ENCODE measurements around the gene PNISR. TPM values are rescaled to one million over a fixed set of nuclear protein-coding genes. Genes with fewer than 3 reads are reported as not detected.
"Not testable (repeated sequence)": the region's sequence is repeated elsewhere in the genome, so short reads cannot be mapped to it uniquely, and the experiment has no call there.

PNISR gene, protein sequence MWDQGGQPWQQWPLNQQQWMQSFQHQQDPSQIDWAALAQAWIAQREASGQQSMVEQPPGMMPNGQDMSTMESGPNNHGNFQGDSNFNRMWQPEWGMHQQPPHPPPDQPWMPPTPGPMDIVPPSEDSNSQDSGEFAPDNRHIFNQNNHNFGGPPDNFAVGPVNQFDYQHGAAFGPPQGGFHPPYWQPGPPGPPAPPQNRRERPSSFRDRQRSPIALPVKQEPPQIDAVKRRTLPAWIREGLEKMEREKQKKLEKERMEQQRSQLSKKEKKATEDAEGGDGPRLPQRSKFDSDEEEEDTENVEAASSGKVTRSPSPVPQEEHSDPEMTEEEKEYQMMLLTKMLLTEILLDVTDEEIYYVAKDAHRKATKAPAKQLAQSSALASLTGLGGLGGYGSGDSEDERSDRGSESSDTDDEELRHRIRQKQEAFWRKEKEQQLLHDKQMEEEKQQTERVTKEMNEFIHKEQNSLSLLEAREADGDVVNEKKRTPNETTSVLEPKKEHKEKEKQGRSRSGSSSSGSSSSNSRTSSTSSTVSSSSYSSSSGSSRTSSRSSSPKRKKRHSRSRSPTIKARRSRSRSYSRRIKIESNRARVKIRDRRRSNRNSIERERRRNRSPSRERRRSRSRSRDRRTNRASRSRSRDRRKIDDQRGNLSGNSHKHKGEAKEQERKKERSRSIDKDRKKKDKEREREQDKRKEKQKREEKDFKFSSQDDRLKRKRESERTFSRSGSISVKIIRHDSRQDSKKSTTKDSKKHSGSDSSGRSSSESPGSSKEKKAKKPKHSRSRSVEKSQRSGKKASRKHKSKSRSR
- 366 TPM for polyA plus RNA-seq (2013)

DNA sequence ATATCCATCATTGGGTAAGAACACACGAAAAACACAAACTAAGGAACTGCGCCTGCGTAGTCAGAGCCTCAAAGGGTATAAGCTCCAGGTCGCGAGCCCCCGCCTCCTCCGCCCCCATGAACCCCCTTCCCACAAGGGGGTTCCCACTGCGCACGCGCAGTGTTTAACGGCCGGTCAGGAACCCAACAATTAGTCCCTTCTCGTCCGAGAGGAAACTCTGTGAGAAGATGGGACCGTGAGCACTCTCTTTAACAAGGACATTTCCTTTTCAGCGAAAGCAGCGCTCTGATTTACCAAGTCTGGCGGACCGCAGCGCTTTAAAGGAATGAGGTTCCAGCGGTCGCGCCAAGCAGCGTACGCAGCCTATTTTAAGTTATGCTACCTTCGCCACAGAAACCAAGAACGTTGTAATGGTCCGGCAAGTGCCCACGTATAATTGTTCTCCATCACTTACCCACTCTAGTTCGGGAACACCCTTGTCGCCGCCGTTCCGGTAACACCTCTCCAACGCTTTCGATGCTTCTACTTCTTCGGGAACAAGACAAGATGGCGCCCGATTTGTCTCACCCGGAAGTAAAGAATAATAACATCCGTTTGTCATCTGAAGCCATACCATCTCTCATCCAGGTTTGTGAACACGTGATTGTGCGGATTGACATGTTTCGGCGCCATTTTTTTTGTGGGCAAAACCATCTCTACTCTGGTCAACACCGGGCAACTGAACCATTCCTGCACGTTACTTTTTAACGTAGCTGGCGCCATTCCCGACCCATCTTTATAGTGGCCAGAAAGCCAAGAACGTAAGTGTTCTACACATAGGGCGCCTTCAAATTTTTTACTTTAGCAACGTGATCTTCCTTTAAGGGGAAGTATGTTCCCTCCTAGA is at the start of gene PNISR:
Gene PNISR, minus strand, starts transcription at position 548 of the 886 bp plus-strand sequence. CDS start 10,649 bp downstream, outside the sequence.
- WGBS (ENCODE audit: insufficient coverage): 0% methylated on average over 50 of the region's 53 CpGs
- Histone ChIP-seq H3K4me1 (ENCODE audit: control extremely low read depth in 1 of 4, control insufficient read depth in 4 of 4, insufficient read depth in 4 of 4, low read length in 3 of 4) (peaks cover 15 to 38% (median 27%) of the 10 kb centered on the region in 4 experiments), H3K4me3 (ENCODE audit: control insufficient read depth in 1 of 7, extremely low read depth in 1 of 7, insufficient read depth in 4 of 7, low read depth in 2 of 7, low read length in 6 of 7) (peak within 1 kb of the TSS; percentile 81 to 99 (median 91)), H3K27me3 (replicated peaks in 2 of 5; ENCODE audit: control insufficient read depth in 4 of 5, insufficient read depth in 5 of 5, low read length in 4 of 5) (no peaks in the 10 kb centered on the region), H3K36me3 (ENCODE audit: control insufficient read depth in 4 of 4, insufficient read depth in 4 of 4, low read length in 3 of 4) (peaks cover 0 to 25% (median 4%) of the 10 kb centered on the region in 4 experiments), H3K9me3 (ENCODE audit: control extremely low read depth in 1 of 5, control insufficient read depth in 4 of 5, insufficient read depth in 2 of 5, low read depth in 1 of 5, low read length in 4 of 5) (no peaks in the 10 kb centered on the region), H3K27ac (ENCODE audit: insufficient read depth in 1 of 2, low read depth in 1 of 2, low read length in 2 of 2, poor library complexity in 1 of 2, severe bottlenecking in 2 of 2) (peak within 1 kb of the TSS; percentile 97 to 98)
- ChIA-PET POLR2A (interaction anchor here (1.2 to 1.6 kb wide), 2 partner anchors 29 to 95 kb away, joined by 3 read pairs; no protein-coding TSS in a partner anchor), CTCF (interaction anchor here (0.6 to 1.7 kb wide), 9 partner anchors 8 to 142 kb away, joined by 3 to 9 read pairs (median 5); no protein-coding TSS in a partner anchor)
- DNase-seq: peak; percentile 99

DNA sequence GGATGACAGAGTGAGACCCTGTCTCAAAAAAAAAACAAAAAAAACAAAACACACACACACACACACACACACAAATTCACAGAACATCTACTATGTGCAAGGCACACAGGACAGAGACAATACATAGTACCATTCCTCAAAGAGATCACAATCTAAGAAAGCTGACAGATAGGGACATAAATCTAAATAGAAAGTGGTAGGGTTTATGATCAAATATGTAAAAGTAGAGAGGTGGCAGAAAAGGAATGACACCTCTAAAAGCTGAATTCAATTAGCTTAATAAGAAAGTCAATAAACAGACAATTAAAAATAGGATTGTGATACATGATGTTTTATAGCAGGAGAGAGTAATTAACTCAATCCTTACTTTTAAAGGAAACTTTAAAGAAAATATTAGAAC is 48.6 kb upstream of the PNISR start:
- H3K9me3 ChIP-seq (ENCODE audit: control extremely low read depth in 1 of 5, control insufficient read depth in 4 of 5, insufficient read depth in 2 of 5, low read depth in 1 of 5, low read length in 4 of 5): no peaks in the 10 kb centered on the region
- peaks cover 0 to 8% (median 4%) of the 10 kb centered on the region in 4 experiments for H3K36me3 ChIP-seq (ENCODE audit: control insufficient read depth in 4 of 4, insufficient read depth in 4 of 4, low read length in 3 of 4)
- ChIA-PET CTCF (interaction anchor here (1.1 kb wide), 1 partner anchor 65 kb away, joined by 3 read pairs; no protein-coding TSS in a partner anchor), POLR2A (interaction anchor here (0.6 kb wide), 1 partner anchor 44 kb away, joined by 3 read pairs; no protein-coding TSS in a partner anchor)
- no peak overlapping the region for H3K27ac ChIP-seq (ENCODE audit: insufficient read depth in 1 of 2, low read depth in 1 of 2, low read length in 2 of 2, poor library complexity in 1 of 2, severe bottlenecking in 2 of 2)
- H3K4me3 ChIP-seq (ENCODE audit: control insufficient read depth in 1 of 7, extremely low read depth in 1 of 7, insufficient read depth in 4 of 7, low read depth in 2 of 7, low read length in 6 of 7): no peak overlapping the region
- no peaks in the 10 kb centered on the region for H3K4me1 ChIP-seq (ENCODE audit: control extremely low read depth in 1 of 4, control insufficient read depth in 4 of 4, insufficient read depth in 4 of 4, low read length in 3 of 4)
- DNase-seq: no peak
- no peaks in the 10 kb centered on the region for H3K27me3 ChIP-seq (replicated peaks in 2 of 5; ENCODE audit: control insufficient read depth in 4 of 5, insufficient read depth in 5 of 5, low read length in 4 of 5)

DNA sequence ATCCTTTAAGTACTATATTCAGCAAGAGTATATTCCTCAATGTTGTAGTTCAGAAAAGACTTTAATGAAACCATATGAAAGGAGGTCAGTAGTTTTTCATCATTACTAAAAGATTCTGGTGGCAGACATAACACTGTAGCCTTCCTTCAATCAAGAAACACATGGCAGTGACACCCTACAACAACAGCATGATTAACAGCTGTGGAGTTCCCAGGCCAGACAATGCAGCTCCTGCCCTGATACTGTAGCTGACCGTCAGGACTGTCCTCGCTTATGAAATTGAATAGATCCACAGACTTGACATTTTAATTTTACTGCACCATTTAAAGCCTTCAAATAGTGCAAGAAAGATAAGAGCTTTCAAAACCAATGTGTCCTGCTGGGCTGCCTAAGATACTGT is 46.5 kb upstream of the PNISR start:
- Histone ChIP-seq H3K27me3 (replicated peaks in 2 of 5; ENCODE audit: control insufficient read depth in 4 of 5, insufficient read depth in 5 of 5, low read length in 4 of 5) (no peaks in the 10 kb centered on the region), H3K9me3 (ENCODE audit: control extremely low read depth in 1 of 5, control insufficient read depth in 4 of 5, insufficient read depth in 2 of 5, low read depth in 1 of 5, low read length in 4 of 5) (no peaks in the 10 kb centered on the region), H3K27ac (ENCODE audit: insufficient read depth in 1 of 2, low read depth in 1 of 2, low read length in 2 of 2, poor library complexity in 1 of 2, severe bottlenecking in 2 of 2) (no peak overlapping the region), H3K36me3 (ENCODE audit: control insufficient read depth in 4 of 4, insufficient read depth in 4 of 4, low read length in 3 of 4) (peaks cover 2 to 3% (median 2%) of the 10 kb centered on the region in 4 experiments), H3K4me1 (ENCODE audit: control extremely low read depth in 1 of 4, control insufficient read depth in 4 of 4, insufficient read depth in 4 of 4, low read length in 3 of 4) (no peaks in the 10 kb centered on the region), H3K4me3 (ENCODE audit: control insufficient read depth in 1 of 7, extremely low read depth in 1 of 7, insufficient read depth in 4 of 7, low read depth in 2 of 7, low read length in 6 of 7) (no peak overlapping the region)
- no peak for DNase-seq
- ChIA-PET POLR2A (no interaction called here), CTCF (interaction anchor here (0.8 to 1.2 kb wide), 2 partner anchors 10 to 11 kb away, joined by 3 to 4 read pairs; no protein-coding TSS in a partner anchor)
- WGBS (ENCODE audit: insufficient coverage): 91% methylated on average over 2 of the region's 2 CpGs

DNA sequence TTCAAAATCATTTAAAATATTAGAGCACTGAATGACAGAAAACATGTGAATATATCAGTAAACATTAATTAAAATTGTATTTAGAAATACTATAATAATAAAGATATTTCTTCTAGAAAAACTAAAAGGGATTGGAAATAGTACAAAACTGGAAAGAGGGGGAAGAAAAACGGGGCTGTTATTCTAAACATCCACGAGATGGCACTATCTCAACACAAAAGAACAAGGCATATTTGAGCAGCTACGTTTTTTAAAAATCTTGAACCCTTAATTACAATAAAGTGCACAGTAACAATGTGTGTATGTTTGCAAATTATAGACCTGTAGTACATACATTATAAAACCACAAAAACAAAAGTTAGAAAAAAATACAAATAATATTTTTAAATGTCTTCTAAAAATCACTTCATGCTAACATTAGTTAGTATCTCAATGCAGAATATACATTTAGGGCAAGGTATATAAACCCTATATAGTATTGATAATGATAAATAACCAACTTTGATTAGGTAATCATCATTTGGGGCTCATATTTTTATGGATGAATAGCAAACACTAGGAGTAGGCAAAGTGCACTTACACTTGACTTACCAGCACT is 42.5 kb upstream of the PNISR start:
- WGBS (ENCODE audit: insufficient coverage): no CpG with 5 or more reads among the region's 3 CpGs
- DNase-seq: peak; percentile 29 to 47 (median 35)
- CTCF ChIA-PET: interaction anchor here (0.9 to 2.5 kb wide), 5 partner anchors 115 to 355 kb away, joined by 3 to 20 read pairs (median 6); no protein-coding TSS in a partner anchor

DNA sequence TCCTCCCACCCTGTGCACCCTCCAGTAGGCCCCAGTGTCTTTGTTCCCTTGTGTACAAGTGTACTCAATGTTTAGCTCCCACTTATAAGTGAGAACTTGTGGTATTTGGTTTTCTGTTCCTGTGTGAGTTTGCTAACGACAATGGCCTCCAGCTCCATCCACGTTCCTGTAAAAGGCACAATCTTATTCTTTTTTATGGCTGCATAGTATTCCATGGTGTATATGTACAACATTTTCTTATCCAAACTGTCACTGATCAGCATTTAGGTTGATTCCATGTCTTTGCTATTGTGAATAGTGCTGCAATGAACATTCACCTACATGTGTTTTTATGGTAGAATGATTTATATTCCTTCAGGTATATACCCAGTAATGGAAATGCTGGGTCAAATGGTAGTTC is 34.0 kb upstream of the PNISR start:
- not testable (repeated sequence) for H3K36me3 ChIP-seq (ENCODE audit: control insufficient read depth in 4 of 4, insufficient read depth in 4 of 4, low read length in 3 of 4); H3K27me3 ChIP-seq (replicated peaks in 2 of 5; ENCODE audit: control insufficient read depth in 4 of 5, insufficient read depth in 5 of 5, low read length in 4 of 5); H3K4me3 ChIP-seq (ENCODE audit: control insufficient read depth in 1 of 7, extremely low read depth in 1 of 7, insufficient read depth in 4 of 7, low read depth in 2 of 7, low read length in 6 of 7); H3K27ac ChIP-seq (ENCODE audit: insufficient read depth in 1 of 2, low read depth in 1 of 2, low read length in 2 of 2, poor library complexity in 1 of 2, severe bottlenecking in 2 of 2); H3K4me1 ChIP-seq (ENCODE audit: control extremely low read depth in 1 of 4, control insufficient read depth in 4 of 4, insufficient read depth in 4 of 4, low read length in 3 of 4); H3K9me3 ChIP-seq (ENCODE audit: control extremely low read depth in 1 of 5, control insufficient read depth in 4 of 5, insufficient read depth in 2 of 5, low read depth in 1 of 5, low read length in 4 of 5); DNase-seq
- POLR2A ChIA-PET: interaction anchor here (0.6 kb wide), 1 partner anchor 1068 kb away, joined by 4 read pairs; no protein-coding TSS in a partner anchor
- CTCF ChIA-PET: interaction anchor here (0.6 to 2.0 kb wide), 3 partner anchors 12 to 293 kb away, joined by 3 to 5 read pairs (median 4); no protein-coding TSS in a partner anchor
- WGBS (ENCODE audit: insufficient coverage): no CpG with 5 or more reads among the region's 2 CpGs

More for the DNA sequence above, 42.5 kb upstream of the PNISR start:
- Histone ChIP-seq H3K4me1 (ENCODE audit: control extremely low read depth in 1 of 4, control insufficient read depth in 4 of 4, insufficient read depth in 4 of 4, low read length in 3 of 4) (no peaks in the 10 kb centered on the region), H3K9me3 (ENCODE audit: control extremely low read depth in 1 of 5, control insufficient read depth in 4 of 5, insufficient read depth in 2 of 5, low read depth in 1 of 5, low read length in 4 of 5) (no peaks in the 10 kb centered on the region), H3K27me3 (replicated peaks in 2 of 5; ENCODE audit: control insufficient read depth in 4 of 5, insufficient read depth in 5 of 5, low read length in 4 of 5) (no peaks in the 10 kb centered on the region), H3K27ac (ENCODE audit: insufficient read depth in 1 of 2, low read depth in 1 of 2, low read length in 2 of 2, poor library complexity in 1 of 2, severe bottlenecking in 2 of 2) (no peak overlapping the region), H3K4me3 (ENCODE audit: control insufficient read depth in 1 of 7, extremely low read depth in 1 of 7, insufficient read depth in 4 of 7, low read depth in 2 of 7, low read length in 6 of 7) (no peak overlapping the region), H3K36me3 (ENCODE audit: control insufficient read depth in 4 of 4, insufficient read depth in 4 of 4, low read length in 3 of 4) (peaks cover 0 to 15% (median 2%) of the 10 kb centered on the region in 4 experiments)
- POLR2A ChIA-PET: interaction anchor here (0.7 kb wide), 1 partner anchor 76 kb away, joined by 3 read pairs; no protein-coding TSS in a partner anchor

DNA sequence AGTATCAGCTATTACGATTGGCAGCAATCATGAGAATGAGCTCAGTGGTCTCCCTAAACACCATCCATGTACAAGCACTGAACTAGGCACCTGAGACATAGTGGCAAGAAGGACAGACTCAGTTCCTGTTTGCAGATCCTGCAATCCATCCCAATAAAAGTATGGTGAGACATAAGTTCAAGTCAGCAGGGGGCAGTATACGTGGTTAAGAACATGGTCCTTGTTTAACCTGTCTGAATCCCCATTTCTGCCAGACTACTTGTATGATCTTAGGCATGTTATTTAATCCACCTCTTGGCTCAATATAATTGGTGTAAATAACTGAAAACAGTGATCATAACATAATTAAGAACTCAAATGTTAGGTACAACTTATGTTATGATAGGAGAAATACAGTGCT is 33.2 kb upstream of the PNISR start:
- 100% methylated on average over 1 of the region's 2 CpGs for WGBS (ENCODE audit: insufficient coverage)
- no peak overlapping the region for H3K4me3 ChIP-seq (ENCODE audit: control insufficient read depth in 1 of 7, extremely low read depth in 1 of 7, insufficient read depth in 4 of 7, low read depth in 2 of 7, low read length in 6 of 7)

More for the DNA sequence above, 33.2 kb upstream of the PNISR start:
- POLR2A ChIA-PET: no interaction called here
- H3K9me3 ChIP-seq (ENCODE audit: control extremely low read depth in 1 of 5, control insufficient read depth in 4 of 5, insufficient read depth in 2 of 5, low read depth in 1 of 5, low read length in 4 of 5): peaks cover 0 to 2% (median 0%) of the 10 kb centered on the region in 5 experiments
- no peaks in the 10 kb centered on the region for H3K4me1 ChIP-seq (ENCODE audit: control extremely low read depth in 1 of 4, control insufficient read depth in 4 of 4, insufficient read depth in 4 of 4, low read length in 3 of 4)
- no peaks in the 10 kb centered on the region for H3K27me3 ChIP-seq (replicated peaks in 2 of 5; ENCODE audit: control insufficient read depth in 4 of 5, insufficient read depth in 5 of 5, low read length in 4 of 5)
- peak; percentile 18 to 31 (median 29) for DNase-seq
- H3K27ac ChIP-seq (ENCODE audit: insufficient read depth in 1 of 2, low read depth in 1 of 2, low read length in 2 of 2, poor library complexity in 1 of 2, severe bottlenecking in 2 of 2): no peak overlapping the region
- H3K36me3 ChIP-seq (ENCODE audit: control insufficient read depth in 4 of 4, insufficient read depth in 4 of 4, low read length in 3 of 4): peaks cover 0 to 6% (median 2%) of the 10 kb centered on the region in 4 experiments
- CTCF ChIA-PET: interaction anchor here (0.6 to 1.1 kb wide), 2 partner anchors 19 to 294 kb away, joined by 3 to 4 read pairs; no protein-coding TSS in a partner anchor
